ENCODE results near the gene ZMYND15.
A peak's percentile ranks its signal among the peaks of the same experiment; 100 is the strongest.

ZMYND15 gene

GRCh38 chr17:4743898-4744297 lies 4.3 kb downstream of the ZMYND15 start:
- DNase-seq, result no peak

- DNase-seq, result no peak
Observed at GRCh38 chr17:4744999-4745969, 5.7 kb downstream of the ZMYND15 start.

DNA sequence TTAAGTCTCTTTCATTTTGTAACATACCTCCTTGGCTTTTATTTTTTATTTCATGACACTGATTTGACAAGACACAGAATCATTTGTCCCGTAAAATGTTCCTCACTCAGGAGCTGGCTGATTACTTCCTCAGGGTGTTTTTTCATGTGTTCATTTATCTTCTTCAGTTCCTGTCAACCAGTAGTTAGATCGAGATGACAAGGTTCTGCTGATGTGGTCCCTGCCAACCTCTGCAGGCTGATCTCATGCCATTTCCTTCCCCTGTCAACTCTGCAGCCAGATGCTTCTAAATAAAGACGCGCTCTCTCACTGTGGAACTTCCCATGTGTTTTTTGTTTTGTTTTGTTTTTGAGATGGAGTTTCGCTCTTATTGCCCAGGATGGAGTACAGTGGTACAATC lies 8.2 kb downstream of the ZMYND15 start:
- no peak for DNase-seq

GRCh38 chr17:4748686-4749085 lies 9.1 kb downstream of the ZMYND15 start:
- no peak for DNase-seq

DNA sequence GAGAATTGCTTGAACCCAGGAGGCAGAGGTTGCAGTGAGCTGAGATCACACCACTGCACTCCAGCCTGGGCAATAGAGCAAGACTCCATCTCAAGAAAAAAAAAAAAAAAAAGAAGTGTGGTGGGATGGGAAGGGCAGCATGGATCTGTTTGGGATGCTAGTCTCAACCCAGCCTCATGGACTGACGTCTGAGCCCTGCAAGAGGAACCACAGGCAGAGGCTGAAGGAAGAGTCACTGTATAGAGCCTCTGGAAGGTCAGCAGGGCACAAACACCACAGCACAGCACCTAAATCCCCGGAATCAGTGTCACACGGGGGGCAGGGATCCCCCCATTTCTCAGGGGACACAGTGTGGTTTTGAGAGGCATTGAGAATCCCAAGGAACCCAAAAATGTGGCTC lies 11.0 kb downstream of the ZMYND15 start:
- DNase-seq, result no peak

DNA sequence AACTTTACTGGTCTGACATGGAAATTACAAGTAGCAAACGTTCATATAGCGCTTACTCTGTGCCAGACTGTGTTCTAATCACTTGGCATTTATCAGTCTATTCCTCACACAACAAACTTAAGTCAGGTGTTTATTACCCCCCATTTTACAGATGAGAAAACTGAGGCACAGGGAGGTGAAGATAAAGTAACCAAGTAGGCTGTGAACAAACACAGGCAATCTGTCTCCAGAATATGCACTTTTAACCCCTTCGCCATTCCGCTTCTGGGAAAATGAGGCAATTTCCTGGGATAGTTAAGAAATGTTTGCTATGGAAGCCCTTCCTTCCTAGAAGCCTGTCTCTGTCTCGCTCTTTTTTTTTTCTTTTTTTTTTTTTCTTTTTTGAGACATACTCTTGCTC lies 12.3 kb downstream of the ZMYND15 start:
- no peak for DNase-seq

DNA sequence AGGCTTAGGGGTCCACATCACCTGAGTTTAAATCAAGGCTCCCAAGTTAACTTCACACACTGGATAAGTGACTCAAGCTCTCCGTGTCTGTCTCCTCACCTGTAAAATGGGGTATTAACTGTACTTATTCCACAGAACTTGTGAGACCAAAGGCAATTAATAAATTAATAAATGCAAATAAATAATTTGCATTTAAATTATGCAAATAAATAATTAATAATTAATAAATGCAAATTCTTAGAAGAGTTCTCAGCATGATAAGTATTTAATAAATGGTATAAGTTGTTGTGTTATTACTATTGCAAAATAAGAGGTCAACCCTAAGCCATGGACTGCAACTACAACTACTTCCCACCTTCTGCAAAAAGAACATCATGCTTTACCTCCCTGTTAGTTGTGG lies 13.8 kb downstream of the ZMYND15 start:
- DNase-seq, result no peak

DNA sequence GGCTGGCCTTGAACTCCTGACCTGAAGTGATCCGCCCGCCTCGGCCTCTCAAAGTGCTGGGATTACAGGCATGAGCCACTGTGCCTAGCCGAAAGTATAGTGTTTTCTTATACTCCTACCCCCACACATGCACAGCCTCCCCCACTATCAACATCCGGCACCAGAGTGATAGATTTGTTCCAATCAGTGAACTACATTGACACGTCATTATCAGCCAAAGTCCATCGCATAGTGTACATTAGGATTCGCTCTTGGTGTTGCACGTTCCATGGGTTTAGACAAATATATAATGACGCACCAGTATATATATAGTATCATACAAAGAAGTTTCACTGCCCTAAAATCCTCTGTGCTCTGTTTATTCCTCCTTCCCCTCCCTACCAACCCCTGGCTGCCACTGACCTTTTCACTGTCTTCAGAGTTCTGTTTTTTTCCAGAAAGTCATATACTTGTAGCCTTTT lies 20.2 kb downstream of the ZMYND15 start:
- no peak for DNase-seq

DNA sequence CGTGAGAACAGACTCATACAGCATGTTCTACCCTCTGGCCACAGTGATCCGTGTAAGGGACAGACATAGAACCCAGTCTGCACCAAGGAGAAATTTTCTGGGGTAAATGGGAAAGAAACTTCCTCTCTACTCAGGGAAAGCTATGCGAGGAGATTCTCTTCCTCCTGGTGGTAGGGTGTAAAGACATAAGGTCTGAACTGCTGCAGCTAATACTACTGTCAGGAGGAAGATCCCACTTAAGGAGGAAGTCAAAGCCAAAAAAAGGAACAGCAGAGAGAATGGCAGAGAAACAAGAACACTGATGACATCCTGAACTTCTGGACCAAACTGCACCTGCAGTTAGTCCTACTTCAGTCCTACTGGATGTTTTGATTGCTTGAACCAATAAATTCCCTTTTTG lies 25.0 kb downstream of the ZMYND15 start:
- DNase-seq, result no peak

DNA sequence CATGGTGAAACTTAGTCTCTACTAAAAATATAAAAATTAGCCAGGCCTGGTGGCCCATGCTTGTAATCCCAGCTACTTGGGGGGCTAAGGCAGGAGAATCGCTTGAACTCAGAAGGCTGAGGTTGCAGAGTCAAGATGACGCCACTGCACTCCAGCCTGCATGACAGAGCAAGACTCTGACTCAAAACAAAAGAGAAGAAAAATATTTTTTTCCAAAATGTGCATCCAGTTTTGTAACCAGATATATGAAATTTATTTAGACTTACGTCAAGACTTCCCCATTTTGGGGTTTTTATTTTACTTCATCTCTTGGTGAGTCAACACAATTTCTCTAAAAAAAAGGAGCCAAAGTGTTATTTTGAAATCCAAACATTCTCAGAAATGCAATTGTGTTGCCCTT lies 26.6 kb downstream of the ZMYND15 start:
- DNase-seq, result no peak

- no peak for DNase-seq
Observed at GRCh38 chr17:4766723-4767122, 27.1 kb downstream of the ZMYND15 start.

DNA sequence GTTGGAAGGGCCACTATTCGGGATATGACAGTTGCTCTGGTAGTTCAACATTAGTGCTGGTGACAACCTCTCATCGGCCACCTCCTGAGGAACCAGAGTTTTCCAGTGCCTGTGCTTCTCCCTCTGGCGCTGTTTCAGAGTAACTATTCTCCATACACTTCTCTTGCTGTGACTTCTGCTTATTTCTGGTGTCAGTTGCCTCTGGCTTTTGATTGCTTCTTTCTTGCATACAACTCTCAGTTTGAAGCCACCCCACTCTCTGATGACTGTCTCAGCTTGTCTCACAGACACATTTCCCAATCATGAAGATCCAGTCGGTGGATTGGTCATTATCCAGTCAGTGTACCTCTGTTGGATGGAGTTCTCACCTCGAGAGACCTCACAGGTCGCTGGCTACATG lies 28.7 kb downstream of the ZMYND15 start:
- no peak for DNase-seq

DNA sequence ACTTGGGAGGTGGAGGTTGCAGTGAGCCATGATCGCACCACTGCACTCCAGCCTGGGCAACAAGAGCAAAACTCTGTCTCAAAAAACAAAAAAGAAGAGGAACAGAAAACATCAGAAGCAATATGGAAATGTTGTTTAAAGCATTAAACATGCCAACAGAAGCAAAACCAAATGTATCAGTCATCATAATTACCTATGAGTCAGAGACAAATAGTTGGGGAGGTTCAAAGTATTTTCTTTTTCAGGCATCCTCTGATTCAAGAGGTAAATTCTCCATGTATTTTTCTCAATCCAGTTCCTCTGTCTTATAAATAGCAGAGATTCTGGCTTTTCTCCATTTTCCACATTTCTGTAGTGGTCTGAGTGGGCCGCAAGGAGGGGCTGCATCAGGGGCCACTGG lies 30.0 kb downstream of the ZMYND15 start:
- no peak for DNase-seq

DNA sequence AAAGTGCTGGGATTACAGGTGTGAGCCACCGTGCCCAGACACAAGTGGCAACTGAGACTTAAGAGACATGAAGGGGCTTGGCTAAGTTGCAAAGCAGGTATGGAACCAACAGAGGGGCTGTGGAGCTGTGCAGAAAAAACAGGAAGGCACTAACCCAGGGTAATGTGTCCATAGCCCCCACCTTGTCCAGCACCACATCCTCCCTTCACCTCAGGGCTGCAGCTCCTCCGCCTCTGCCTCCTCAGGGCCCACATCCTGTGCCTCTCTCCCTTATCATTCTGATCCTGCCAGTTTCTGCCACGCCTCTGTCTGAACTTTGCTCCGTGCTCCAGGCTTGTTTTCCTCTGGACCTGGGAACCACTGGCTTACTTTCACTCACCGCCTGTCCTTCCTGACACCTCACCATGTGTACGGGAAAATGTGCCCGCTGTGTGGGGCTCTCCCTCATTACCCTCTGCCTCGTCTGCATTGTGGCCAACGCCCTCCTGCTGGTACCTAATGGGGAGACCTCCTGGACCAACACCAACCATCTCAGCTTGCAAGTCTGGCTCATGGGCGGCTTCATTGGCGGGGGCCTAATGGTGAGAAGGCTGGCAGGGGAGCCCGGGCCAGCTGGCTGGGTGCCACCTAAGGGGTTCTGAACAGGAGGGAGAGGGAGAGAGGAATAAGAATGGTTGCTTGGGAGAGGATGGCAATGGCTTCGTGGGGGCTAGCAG lies 32.0 kb downstream of the ZMYND15 start, which contains the start of gene TM4SF5:
Gene TM4SF5, plus strand, starts transcription at position 368 of the 716 bp plus-strand sequence. Its CDS starts 37 bp downstream, at position 405.
- DNase-seq, result peak; percentile 22

- no peak for DNase-seq
Observed at GRCh38 chr17:4772235-4772613, 32.6 kb downstream of the ZMYND15 start.

DNA sequence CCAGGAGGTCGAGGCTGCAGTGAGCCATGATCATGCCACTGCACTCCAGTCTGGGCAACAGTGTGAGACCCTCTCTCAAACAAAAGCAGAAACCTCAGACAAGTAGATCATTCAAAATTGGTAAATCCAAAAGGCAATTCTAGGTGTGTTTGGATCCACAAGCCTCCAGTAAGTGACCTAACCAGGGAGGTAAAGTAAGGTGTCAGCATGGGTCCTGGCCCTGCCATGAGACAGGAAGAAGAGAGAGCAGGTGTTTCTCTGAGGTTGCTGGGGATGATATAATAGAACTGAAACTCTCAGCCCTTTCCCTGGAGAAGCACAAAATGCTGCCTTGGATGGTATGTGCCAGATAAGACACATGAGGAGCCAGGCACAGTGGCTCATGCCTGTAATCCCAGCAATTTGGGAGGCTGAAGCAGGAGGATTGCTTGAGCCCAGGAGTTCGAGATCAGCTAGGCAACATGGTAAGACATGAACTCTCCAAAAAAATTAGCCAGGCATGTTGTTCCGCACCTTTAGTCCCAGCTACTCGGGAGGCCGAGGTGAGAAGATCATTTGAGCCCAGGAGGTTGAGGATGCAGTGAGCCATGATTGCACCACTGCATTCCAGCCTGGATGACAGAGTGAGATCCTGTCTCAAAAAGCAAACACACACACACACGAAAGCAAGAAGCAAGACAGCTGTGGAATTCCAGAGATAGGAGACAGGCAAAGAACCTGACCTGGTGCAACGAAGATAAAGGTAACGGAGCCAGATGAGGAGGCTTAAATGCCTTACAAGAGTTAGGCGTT lies 38.5 kb downstream of the ZMYND15 start:
- no peak for DNase-seq

DNA sequence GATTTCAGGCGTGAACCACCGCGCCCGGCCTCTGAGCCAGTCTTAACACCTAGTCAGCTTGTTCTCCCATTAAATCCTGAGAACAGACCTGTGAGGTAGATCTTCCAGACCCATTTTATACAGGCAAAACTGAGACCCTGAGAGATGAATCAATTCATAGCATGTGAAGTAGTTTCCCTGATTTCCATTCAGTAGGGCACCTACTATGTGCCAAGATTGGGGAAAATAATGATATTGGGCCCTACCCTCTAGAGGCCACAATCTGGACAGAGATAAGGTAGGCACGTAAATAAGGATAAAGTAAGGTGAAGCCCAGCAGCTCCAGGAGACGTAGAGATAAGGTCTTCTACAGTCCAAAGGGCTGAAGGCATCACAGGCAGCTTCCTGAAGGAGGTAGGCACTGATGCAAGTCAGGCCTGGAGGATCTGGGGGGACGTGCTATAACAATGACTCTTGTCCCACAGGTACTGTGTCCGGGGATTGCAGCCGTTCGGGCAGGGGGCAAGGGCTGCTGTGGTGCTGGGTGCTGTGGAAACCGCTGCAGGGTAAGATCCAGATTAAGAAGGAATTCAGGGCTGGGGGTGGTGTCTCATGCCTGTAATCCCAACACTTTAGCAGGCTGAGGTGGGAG lies 40.8 kb downstream of the ZMYND15 start:
- DNase-seq, result no peak

DNA sequence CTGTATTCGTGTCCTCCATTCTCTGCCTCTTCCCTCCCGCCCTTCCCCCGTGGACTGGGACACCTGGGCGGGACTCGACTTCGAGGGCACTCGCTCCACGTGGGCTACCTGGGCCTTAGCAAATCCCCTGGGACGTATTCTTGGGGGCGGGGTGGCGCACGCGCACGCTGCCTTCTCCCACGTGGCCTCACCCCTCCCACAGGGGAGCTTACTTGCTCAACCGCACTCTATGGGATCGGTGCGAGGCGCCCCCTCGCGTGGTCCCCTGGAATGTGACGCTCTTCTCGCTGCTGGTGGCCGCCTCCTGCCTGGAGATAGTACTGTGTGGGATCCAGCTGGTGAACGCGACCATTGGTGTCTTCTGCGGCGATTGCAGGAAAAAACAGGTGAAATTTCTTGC lies 43.0 kb downstream of the ZMYND15 start:
- DNase-seq, result no peak

DNA sequence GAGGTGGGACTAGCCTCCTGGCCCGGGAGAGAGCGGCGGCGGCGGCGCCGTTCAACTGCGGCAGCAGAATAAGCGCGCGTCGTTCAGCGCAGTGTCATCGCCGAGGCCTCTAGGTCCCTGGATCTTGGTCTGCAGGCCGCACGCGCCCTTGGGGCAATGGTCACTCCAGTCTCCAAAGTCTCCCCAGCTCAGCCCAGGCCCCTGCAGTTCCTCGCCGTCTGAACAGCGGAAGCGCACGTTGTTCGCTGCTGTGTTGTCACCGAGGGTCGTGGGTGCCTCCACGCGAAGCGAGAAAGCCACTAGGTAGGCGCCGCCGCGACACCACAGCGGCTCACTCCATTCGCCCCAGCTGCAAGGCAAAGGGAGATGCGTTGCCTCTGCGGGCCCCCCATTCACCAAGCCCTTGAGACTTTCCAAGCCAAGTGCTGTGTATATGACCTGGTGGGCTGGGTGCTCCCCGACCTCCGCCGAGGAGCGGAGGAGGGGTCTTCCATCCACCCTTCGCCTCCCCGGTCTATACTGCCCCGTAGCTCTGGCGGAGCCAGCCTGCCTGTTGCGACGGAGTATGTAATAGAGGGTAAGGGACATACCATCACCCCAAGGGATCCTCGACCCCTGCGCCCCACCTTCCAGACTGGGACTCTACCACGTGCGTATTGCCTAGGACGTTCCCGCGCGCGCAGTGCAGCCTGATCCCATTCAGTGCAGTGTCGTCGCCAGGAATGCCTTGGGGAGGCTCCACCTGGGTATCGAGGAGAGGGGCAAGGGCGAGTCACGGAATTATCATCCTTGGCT lies 45.9 kb downstream of the ZMYND15 start:
- DNase-seq, result peak; percentile 15

GRCh38 chr17:4786106-4786511 lies 46.5 kb downstream of the ZMYND15 start, which contains the start of gene VMO1:
Gene VMO1, minus strand, starts transcription at chr17:4786364. Its CDS starts 12 bp downstream, at chr17:4786352.
- no peak for DNase-seq

- no peak for DNase-seq
Observed at GRCh38 chr17:4786516-4786915, 46.9 kb downstream of the ZMYND15 start.
